Measurements from ENCODE around the gene CERS6. TPM values are rescaled to one million over a fixed set of nuclear protein-coding genes. Genes with fewer than 3 reads are reported as not detected.

Gene CERS6
- total RNA-seq, 1 donor from 2014 or later, result 17.7 TPM

DNA sequence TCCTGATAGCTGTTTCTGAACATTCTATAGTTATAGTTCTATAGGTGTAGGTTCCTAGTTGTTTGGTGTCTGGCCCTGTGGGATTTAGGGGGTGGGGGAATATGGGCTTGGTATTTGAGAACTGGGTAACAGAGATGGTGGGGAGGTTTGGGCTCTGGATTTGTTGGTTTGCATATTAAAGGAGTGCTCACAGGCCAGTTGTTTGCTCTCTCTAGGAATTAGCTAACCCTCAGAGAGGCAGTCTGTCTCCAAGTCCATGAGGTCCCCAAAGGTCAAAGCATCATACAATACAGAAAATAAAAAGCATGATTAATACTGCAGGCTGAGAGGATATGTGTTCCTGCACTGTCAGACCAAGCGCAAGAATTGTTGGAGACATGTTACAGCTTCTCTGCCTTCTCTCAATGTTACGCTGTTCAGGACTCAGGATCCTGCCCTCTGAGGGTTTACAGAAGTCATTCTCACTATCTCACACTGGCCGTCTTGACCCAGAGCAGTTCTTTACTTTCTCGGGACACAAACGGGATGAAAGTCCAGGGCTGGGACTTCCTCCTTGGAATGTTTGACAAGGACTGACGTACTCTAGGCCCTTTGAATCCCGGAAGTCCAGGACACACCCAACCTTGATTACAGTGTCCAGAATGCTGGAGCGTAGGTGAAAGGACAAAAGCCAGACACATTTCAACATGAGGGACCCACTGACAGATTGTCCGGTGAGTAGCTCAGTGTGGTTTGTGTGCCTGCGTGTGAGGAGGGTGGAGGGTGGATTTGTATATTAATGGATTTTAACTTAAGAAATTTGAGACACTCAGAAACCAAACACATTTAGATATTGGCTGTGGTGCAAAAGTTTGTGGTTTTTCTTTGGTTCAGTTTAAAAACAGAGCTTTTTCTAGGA, 346.1 kb downstream of the CERS6 start, which contains the start of gene NOSTRIN:
Gene NOSTRIN, plus strand, starts transcription at position 677 of the 898 bp plus-strand sequence. Its CDS starts 10 bp downstream, at position 687.
- Histone ChIP-seq H3K36me3 (ENCODE audit: control insufficient read depth, insufficient read depth, low read length) (no peaks in the 10 kb centered on the region), H3K27me3 (ENCODE audit: control insufficient read depth, insufficient read depth, low read length) (no peaks in the 10 kb centered on the region), H3K4me3 (ENCODE audit: low read depth, low read length) (no peak within 1 kb of the TSS)
- TF ChIP-seq, protein P1, sequence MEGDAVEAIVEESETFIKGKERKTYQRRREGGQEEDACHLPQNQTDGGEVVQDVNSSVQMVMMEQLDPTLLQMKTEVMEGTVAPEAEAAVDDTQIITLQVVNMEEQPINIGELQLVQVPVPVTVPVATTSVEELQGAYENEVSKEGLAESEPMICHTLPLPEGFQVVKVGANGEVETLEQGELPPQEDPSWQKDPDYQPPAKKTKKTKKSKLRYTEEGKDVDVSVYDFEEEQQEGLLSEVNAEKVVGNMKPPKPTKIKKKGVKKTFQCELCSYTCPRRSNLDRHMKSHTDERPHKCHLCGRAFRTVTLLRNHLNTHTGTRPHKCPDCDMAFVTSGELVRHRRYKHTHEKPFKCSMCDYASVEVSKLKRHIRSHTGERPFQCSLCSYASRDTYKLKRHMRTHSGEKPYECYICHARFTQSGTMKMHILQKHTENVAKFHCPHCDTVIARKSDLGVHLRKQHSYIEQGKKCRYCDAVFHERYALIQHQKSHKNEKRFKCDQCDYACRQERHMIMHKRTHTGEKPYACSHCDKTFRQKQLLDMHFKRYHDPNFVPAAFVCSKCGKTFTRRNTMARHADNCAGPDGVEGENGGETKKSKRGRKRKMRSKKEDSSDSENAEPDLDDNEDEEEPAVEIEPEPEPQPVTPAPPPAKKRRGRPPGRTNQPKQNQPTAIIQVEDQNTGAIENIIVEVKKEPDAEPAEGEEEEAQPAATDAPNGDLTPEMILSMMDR (IDR thresholded peaks at IDR 0.05; ENCODE audit: insufficient read depth, low read length, poor library complexity, severe bottlenecking), result no peak
- DNase-seq (ENCODE audit: low read depth), result no peak

DNA sequence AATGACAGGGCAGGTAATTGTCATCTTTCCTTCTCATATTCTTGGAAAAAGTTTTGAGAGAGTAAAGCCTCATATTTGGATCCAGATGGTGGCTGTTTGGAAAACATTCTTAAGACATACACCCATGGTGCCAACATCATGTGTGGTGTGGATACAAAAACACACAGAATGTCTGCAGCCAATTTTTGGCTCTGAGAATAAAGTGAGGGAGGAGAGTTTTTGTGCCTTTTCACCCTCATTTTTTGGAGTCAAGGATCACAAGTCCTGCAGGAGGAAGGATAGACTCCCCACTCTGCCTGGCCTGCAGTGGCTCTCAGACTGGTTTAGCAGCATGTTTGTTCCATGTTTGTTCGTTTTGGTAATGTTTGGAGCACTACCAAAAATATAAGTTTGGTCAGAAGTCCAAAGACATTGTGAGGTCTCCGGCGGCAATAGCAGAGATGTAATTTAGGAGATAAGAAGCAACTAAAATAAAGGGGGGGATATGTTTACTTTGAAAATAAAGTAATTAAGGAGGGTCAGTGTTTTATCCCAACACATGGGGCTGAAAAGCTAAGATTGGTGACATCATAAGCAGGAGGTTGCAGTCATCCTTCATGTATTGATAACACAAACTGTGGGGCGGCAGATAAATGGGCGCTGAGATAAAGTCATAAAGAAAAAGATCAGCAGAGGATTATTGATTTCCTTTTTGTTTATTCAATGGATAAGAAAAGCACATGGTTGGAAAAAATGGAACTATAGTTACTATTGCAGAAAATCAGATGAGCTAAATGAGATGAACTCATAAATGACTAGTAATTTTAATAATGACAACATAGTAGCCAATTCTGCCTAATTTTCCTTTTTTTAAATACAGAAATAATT, 347.0 kb downstream of the CERS6 start:
- DNase-seq (ENCODE audit: low read depth), result no peak
- Histone ChIP-seq H3K4me3 (ENCODE audit: low read depth, low read length) (no peak overlapping the region), H3K36me3 (ENCODE audit: control insufficient read depth, insufficient read depth, low read length) (no peaks in the 10 kb centered on the region), H3K27me3 (ENCODE audit: control insufficient read depth, insufficient read depth, low read length) (no peaks in the 10 kb centered on the region)
- TF ChIP-seq, protein P1 (IDR thresholded peaks at IDR 0.05; ENCODE audit: insufficient read depth, low read length, poor library complexity, severe bottlenecking), result no peak

DNA sequence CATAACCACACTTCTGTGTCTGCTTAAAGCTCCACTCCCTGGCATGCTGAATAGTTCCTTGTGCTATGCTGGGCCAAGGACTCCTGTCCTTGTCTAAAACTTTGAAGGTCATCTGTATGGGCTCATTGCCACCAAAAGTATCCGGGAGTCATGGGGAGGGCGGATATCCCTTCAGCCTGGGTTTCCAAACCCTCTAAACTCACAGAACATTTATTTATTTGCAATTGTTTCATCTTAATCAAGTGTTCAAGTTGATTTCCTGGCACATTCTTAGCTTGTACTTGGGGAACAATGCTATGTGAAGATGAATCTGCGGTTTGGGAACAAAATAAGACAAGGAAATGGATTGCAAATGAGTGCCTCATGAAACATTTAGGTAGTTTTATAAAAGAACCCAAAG, 348.1 kb downstream of the CERS6 start:
- TF ChIP-seq, protein P1 (IDR thresholded peaks at IDR 0.05; ENCODE audit: insufficient read depth, low read length, poor library complexity, severe bottlenecking), result no peak
- DNase-seq (ENCODE audit: low read depth), result no peak
- H3K36me3 ChIP-seq (ENCODE audit: control insufficient read depth, insufficient read depth, low read length), result no peaks in the 10 kb centered on the region
- no peak overlapping the region for H3K4me3 ChIP-seq (ENCODE audit: low read depth, low read length)
- no peaks in the 10 kb centered on the region for H3K27me3 ChIP-seq (ENCODE audit: control insufficient read depth, insufficient read depth, low read length)

DNA sequence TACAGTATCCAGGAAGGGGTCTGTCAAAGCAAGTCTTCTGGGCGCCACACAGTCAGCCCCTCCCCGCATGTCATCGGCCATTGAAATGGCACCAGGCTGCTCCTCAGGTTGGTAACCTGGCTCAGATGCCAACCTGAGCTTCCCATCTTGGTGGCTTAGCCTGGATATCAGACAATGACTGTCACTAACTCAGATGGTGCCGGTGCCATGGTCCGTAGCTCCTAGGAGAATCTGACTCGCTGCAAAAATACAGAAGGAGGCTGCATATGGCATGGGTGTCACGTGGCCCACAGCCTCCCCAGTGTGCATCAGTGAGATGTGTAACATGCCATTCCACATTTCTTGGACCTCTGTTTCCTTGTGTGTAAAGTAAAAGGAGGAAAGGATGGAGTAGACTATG, 349.5 kb downstream of the CERS6 start:
- no peaks in the 10 kb centered on the region for H3K36me3 ChIP-seq (ENCODE audit: control insufficient read depth, insufficient read depth, low read length)
- no peaks in the 10 kb centered on the region for H3K27me3 ChIP-seq (ENCODE audit: control insufficient read depth, insufficient read depth, low read length)
- DNase-seq (ENCODE audit: low read depth), result no peak
- TF ChIP-seq, protein P1 (IDR thresholded peaks at IDR 0.05; ENCODE audit: insufficient read depth, low read length, poor library complexity, severe bottlenecking), result no peak
- no peak overlapping the region for H3K4me3 ChIP-seq (ENCODE audit: low read depth, low read length)

DNA sequence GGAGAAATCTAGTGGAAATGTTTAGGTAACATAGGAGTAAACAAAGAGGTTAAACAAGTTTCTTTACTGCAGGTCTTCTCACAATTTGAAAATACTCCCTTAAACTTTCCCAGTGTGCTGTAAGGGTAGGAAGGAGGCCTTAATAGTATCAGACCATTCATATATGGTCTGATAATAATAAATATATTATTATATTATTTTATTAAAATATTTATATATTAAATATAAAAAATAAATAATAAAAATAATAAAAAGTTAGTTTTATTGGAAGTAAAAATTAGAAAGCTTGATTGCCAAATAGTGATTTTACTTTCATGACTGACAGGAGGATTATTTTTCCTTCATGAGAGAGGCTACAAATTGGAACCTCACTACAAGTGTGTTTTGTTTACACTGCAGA, 353.5 kb downstream of the CERS6 start:
- no peak for DNase-seq (ENCODE audit: low read depth)
- Histone ChIP-seq H3K36me3 (ENCODE audit: control insufficient read depth, insufficient read depth, low read length) (no peaks in the 10 kb centered on the region), H3K4me3 (ENCODE audit: low read depth, low read length) (no peak overlapping the region), H3K27me3 (ENCODE audit: control insufficient read depth, insufficient read depth, low read length) (no peaks in the 10 kb centered on the region)
- TF ChIP-seq, protein P1 (IDR thresholded peaks at IDR 0.05; ENCODE audit: insufficient read depth, low read length, poor library complexity, severe bottlenecking), result no peak
